Measurements from ENCODE around the gene TAL2. TPM values are rescaled to one million over a fixed set of nuclear protein-coding genes. Genes with fewer than 3 reads are reported as not detected.
A peak's percentile ranks its signal among the peaks of the same experiment; 100 is the strongest.

The TAL2 gene
- total and polyA plus RNA-seq, 9 of the 15 experiments (the other 6 are each of a cell fraction or from before 2014, with no cell fraction given) = 0.21 to 3.7 (median 1.1) TPM; not detected in 1

- TF ChIP-seq CEBPB (tag; IDR thresholded peaks at IDR 0.05) = peak; percentile 56
These were observed 10.5 kb downstream of the TAL2 start (continued) for GRCh38 chr9:105672711-105673234.

DNA sequence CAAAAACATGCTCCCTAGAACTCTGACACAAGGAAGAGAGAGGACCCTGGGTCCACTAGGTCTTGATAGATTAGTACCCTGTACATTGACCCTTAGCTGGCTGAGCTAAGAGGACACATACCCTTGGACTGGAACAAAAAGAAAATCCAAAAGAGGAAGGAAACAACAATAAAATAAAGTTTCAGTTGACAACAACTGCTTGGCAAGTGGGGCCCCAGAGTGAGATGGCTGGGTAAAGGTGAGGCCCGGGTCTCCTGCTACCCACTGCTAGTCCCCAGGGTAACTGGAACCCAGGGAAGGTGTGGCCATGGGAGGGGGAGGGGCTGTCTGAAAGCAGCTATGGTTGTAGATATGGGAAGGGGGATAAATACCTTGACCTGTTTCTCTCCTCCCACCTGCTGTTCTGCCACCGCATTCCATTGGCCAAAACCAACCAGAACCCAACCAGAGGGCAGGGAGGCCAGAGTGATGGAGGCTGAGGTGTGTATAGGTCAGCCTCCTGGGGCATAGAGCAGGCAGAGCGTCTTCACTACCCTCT, 11.7 kb downstream of the TAL2 start:
- intact Hi-C loops (cut with micrococcal nuclease) = no loop called here
- CTCF ChIA-PET (ENCODE audit: low intra/inter-chr PET ratio) = no interaction called here
- no peaks in the 10 kb centered on the region for H3K27me3 ChIP-seq (ENCODE audit: control insufficient read depth in 2 of 2, insufficient read depth in 2 of 2, low read length in 2 of 2)
- no peaks in the 10 kb centered on the region for H3K9me1 ChIP-seq (ENCODE audit: control insufficient read depth, insufficient read depth, low read length)
- ATAC-seq (no peak), FAIRE-seq (no peak), DNase-seq (ENCODE audit: extremely low read depth in 1 of 4, low spot score in 3 of 4) (no peak)
- H3K4me1 ChIP-seq (replicated peaks in 1 of 2; ENCODE audit: control insufficient read depth in 2 of 2, insufficient read depth in 2 of 2, low read length in 2 of 2) = peaks cover 0 to 24% of the 10 kb centered on the region in 2 experiments; a peak in 4 of 5 replicates
- H4K20me1 ChIP-seq (replicated peaks; ENCODE audit: control insufficient read depth, insufficient read depth, low read length) = no peaks in the 10 kb centered on the region
- H3K4me2 ChIP-seq (ENCODE audit: insufficient read depth, low read length) = no peak overlapping the region
- H3K79me2 ChIP-seq (ENCODE audit: control insufficient read depth, insufficient read depth, low read length) = no peaks in the 10 kb centered on the region
- BruUV-seq (replicated peaks) = no TSS peak
- H3K27ac ChIP-seq (ENCODE audit: extremely low read depth, low read depth, low read length) = no peak overlapping the region
- H2AFZ ChIP-seq (ENCODE audit: low read depth, low read length) = no peak overlapping the region; the same call in 1 of the 2 replicates
- no peaks in the 10 kb centered on the region for H3K36me3 ChIP-seq (ENCODE audit: control insufficient read depth, insufficient read depth, low read length)
- WGBS (ENCODE audit: insufficient coverage, low coverage, missing lambda C conversion rate) = 40% methylated on average over 3 of the region's 3 CpGs
- no peak overlapping the region for H3K9ac ChIP-seq (ENCODE audit: insufficient read depth in 1 of 2, low read depth in 2 of 2, low read length in 2 of 2)
- in situ Hi-C loops (cut with MboI) = no loop called here
- H3K4me3 ChIP-seq = no peak overlapping the region
- POLR2A ChIA-PET = no interaction called here
- H3K9me3 ChIP-seq (replicated peaks; ENCODE audit: control insufficient read depth, insufficient read depth, low read depth, low read length) = no peaks in the 10 kb centered on the region
- TF ChIP-seq, protein P1, sequence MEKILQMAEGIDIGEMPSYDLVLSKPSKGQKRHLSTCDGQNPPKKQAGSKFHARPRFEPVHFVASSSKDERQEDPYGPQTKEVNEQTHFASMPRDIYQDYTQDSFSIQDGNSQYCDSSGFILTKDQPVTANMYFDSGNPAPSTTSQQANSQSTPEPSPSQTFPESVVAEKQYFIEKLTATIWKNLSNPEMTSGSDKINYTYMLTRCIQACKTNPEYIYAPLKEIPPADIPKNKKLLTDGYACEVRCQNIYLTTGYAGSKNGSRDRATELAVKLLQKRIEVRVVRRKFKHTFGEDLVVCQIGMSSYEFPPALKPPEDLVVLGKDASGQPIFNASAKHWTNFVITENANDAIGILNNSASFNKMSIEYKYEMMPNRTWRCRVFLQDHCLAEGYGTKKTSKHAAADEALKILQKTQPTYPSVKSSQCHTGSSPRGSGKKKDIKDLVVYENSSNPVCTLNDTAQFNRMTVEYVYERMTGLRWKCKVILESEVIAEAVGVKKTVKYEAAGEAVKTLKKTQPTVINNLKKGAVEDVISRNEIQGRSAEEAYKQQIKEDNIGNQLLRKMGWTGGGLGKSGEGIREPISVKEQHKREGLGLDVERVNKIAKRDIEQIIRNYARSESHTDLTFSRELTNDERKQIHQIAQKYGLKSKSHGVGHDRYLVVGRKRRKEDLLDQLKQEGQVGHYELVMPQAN (IDR thresholded peaks at IDR 0.05; ENCODE audit: borderline replicate concordance) = no peak
- TF ChIP-seq ZBTB26 (CRISPR knock-in tag; IDR thresholded peaks at IDR 0.05) (no peak), CHCHD3 (CRISPR knock-in tag; IDR thresholded peaks at IDR 0.05) (no peak), ZNF408 (CRISPR knock-in tag; IDR thresholded peaks at IDR 0.05; ENCODE audit: low read depth) (no peak), ZNF696 (CRISPR knock-in tag; conservative IDR thresholded peaks at IDR 0.05) (no peak), ARNT (IDR thresholded peaks at IDR 0.05) (no peak), NUFIP1 (IDR thresholded peaks at IDR 0.05; ENCODE audit: partially characterized antibody) (no peak), PREB (CRISPR knock-in tag; IDR thresholded peaks at IDR 0.05) (no peak), RNF2 (IDR thresholded peaks at IDR 0.05) (no peak)
- TF ChIP-seq, protein P2, sequence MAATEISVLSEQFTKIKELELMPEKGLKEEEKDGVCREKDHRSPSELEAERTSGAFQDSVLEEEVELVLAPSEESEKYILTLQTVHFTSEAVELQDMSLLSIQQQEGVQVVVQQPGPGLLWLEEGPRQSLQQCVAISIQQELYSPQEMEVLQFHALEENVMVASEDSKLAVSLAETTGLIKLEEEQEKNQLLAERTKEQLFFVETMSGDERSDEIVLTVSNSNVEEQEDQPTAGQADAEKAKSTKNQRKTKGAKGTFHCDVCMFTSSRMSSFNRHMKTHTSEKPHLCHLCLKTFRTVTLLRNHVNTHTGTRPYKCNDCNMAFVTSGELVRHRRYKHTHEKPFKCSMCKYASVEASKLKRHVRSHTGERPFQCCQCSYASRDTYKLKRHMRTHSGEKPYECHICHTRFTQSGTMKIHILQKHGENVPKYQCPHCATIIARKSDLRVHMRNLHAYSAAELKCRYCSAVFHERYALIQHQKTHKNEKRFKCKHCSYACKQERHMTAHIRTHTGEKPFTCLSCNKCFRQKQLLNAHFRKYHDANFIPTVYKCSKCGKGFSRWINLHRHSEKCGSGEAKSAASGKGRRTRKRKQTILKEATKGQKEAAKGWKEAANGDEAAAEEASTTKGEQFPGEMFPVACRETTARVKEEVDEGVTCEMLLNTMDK (IDR thresholded peaks at IDR 0.05; ENCODE audit: borderline replicate concordance, insufficient read depth, low read depth, low read length, poor library complexity, severe bottlenecking) = no peak
- TF ChIP-seq, protein P3, sequence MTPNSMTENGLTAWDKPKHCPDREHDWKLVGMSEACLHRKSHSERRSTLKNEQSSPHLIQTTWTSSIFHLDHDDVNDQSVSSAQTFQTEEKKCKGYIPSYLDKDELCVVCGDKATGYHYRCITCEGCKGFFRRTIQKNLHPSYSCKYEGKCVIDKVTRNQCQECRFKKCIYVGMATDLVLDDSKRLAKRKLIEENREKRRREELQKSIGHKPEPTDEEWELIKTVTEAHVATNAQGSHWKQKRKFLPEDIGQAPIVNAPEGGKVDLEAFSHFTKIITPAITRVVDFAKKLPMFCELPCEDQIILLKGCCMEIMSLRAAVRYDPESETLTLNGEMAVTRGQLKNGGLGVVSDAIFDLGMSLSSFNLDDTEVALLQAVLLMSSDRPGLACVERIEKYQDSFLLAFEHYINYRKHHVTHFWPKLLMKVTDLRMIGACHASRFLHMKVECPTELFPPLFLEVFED (CRISPR knock-in tag; conservative IDR thresholded peaks at IDR 0.05) = no peak

Measured in K562 (cell line).